NCI-H2029 treated with DMSO at 0.1 percent for 48 hours (cell line): ENCODE data around the gene BNIP1.

Experiments
- DNase-seq: peaks from one replicate; lab custom pipeline; 2025; lab: John Stamatoyannopoulos, UW

Gene BNIP1

DNA sequence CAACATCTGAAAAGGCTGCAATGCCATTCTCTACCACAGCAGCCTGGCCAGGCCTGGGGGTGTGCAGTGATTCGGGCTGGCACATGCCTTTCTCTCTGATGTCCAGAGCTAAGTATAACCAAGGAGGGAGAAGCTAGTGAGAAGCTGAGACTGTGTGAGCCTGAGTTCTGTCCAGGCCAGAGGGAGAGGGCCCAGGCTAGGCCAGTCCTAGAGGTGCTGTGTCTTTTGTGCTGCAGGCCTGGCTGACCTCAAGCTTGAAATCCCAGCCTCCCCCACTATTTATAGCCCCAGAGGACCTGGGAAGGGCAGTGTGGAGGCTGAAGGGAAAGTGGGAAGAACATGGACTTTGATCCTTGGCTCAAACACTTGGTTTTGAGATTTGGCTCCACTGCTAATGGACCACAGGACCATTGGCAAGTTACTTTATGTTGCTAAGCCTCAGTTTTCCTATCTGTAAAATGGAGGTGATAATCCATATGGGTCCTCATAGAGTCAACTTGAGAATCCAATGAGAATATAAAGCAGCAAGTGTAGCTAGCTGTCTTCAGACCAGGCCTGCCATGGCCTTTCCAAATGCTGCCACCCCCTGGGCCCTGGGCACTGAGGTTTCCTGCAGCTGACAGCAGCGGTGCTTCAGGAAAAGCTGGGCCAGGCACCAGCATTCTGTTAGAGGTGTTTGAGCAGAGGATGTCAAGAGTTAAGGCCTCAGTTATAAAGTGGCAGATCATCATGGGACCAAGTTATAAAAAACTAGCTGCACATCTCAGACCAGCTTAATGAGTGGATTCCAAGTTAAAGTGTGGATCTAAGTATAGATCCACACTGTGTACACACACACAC lies 21.1 kb downstream of the BNIP1 start:
- no peak for DNase-seq

DNA sequence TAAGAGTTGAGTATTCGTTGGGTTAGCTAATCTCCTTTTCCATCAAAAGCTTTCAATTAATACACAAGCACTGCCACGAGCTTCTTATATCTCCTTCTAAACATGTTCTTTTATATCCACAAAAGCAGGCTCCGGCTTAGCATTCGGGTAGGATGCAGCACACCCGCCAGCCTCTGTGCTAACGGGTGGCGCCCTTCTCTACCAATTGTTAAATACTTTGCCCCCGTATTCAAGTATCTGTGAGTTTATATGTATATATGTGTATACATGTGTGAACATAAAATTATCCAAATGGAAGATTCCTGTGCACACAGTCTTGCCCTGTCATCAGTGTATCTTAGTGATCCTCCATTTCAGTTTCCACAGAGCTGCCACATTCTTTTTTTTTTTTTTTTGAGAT lies 27.8 kb downstream of the BNIP1 start:
- DNase-seq: no peak

DNA sequence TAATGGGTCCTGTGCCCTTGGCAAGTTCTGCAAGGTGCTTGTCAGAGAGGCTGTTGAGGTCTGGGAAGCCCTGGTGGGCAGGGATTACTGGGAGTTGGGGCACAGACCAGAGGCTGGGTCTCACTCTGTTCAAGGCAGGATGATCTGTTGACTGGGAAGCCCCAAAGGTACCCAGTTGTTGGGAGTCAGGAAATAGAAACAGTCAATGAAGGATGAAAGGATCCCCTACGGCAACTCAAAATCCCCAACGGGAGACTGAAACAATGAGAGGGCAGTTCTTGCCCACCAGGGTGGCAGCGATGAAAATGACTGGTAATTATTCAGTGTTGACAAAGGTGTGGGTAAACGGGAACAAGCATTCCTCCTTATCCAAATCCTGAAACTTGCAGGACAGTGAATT lies 31.2 kb downstream of the BNIP1 start:
- no peak for DNase-seq

DNA sequence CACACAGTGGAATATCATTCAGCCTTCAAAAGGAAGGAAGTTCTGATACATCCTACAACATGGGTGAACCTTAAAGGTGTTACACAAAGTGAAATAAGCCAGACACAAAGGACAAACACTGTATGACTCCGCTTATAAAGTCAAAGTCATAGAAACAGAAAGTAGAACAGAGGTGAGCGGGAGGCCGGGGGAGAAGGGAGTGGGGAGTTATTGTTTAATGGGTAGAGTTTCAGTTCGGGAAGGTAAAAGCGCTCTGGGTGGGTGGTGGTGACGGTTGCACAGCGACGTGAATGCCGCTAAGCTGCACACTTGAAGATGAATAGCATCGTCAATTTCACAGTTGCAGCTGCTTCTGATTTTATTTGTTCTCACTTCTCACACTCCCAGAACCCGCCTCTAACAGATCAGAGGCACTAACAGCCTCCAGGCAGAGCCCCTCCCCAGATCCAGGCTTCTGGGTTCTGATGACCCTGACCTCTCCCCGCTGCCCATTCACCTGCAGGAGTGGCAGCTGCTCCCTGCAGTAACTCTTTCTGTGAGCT lies 34.1 kb downstream of the BNIP1 start:
- DNase-seq: no peak

DNA sequence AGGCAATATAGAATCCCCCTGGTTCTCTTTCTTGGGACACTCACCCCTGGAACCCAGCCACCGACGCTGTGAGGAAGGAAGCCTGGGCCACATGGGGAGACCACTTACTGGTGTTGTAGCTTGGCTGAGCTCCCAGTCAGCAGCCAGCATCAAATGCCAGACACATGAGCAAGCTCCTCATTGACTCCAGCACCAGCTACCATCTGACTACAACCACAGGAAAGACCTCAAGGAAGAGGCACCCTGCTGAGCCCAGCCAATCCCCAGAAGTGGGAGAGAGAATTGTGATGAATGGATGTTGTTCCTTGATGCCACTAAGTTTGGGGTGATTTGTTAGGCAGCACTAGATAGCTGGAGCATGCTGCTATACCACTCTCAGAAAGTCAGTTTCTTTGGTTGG lies 36.0 kb downstream of the BNIP1 start:
- DNase-seq: no peak

DNA sequence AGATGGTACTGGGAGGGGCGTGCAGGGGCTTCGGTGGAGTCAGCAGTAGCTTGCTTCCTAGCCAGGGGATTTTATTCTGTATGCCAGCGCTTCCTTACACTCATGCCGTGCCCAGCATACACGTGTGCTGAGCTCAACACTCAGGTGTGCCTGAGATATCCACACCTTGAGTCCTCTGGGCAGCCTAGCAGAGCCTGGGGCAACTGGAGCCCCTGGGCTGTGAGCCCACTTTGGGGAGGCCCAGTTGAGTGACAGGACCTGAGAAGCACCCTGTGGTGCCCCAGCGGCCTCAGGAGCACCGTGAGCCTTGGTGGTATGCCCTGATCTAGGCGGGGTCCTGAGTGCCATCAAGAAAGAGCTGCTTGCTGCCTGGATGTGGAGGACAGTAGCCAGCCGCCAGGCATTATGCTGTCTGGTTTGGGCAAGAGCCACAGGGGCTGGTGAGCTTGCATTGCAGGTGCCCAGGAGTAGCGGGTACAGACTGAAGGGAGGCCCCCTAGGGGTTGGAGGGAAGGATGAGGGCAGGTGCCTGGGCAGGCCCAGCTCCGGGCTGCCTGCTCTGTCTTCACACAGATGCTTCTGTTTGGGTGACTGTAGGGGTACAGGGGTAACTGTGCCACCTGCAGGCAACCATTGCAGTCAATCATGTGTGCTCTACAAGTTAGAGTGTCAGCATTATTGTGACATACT lies 42.9 kb downstream of the BNIP1 start:
- no peak for DNase-seq

DNA sequence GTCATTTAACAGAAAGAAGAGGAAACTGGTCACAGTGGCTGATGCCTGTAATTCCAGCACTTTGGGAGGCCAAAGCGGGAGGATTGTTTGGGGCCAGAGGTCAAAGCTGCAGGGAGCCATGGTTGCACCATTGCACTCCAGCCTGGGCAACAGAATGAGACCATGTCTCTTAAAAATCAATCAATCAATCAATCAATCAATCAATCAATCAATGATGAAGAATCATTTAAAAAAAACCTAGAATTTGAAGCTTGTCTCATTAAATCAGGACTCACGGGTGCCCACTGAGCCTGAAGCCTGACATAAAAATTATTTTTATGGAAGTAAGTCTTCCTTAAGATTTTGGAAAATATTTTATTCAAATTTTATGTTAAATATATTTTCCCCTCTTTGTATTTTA lies 43.9 kb downstream of the BNIP1 start:
- no peak for DNase-seq

DNA sequence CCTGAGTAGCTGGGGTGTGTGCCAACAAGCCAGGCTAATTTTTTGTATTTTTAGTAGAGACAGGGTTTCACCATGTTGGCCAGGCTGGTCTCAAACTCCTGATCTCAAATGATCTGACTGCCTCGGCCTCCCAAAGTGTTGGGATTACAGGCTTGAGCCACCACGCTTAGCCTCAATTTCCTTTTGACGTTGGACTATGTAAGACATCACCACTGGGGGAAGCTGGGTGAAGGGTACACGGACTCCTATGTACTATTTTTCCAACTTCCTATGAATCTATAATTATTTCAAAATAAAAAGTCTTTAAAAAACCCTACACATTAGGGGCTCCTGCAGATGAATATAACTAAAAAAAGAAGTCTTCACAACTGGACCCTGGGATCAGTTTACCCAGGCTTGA lies 46.7 kb downstream of the BNIP1 start:
- no peak for DNase-seq

DNA sequence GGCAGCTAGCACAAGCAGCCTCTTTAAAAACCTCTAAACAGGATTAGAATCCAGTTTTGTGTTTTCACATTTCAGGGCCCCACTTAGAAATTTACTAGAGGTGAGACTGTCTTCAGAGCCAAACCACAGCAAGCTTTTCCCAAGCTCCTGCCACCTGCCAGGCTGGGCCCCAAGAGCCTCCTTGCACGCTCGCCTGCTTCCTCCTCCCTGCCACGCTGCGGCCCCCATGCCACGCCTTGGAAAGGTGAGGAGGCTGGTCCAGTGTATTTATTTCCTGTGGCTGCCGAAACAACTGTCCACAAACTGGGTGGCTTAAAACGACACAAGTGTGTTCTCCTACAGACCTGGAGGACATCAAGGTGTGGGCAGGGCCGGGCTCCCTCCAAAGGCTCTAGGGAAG lies 47.2 kb downstream of the BNIP1 start:
- no peak for DNase-seq

DNA sequence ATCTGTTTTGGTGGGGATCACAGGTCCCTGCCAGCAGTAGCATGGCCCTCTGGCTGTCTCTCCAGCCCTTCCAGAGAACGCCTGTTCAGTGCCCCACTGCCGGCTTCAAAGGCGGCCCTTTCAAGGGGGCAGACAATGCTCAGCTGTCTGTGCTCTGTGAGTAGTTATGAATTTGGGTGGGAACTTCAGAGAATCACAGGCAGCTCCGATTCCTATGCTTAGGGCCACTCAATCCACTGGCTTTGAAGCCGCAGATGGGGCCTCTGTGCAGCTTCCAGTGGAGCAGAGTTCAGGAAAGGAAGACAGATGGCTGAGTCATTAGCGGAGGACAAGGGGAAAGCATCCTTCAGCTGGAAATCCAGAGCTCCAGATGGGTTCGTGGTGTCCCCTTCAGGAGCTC lies 48.2 kb downstream of the BNIP1 start:
- DNase-seq: no peak

DNA sequence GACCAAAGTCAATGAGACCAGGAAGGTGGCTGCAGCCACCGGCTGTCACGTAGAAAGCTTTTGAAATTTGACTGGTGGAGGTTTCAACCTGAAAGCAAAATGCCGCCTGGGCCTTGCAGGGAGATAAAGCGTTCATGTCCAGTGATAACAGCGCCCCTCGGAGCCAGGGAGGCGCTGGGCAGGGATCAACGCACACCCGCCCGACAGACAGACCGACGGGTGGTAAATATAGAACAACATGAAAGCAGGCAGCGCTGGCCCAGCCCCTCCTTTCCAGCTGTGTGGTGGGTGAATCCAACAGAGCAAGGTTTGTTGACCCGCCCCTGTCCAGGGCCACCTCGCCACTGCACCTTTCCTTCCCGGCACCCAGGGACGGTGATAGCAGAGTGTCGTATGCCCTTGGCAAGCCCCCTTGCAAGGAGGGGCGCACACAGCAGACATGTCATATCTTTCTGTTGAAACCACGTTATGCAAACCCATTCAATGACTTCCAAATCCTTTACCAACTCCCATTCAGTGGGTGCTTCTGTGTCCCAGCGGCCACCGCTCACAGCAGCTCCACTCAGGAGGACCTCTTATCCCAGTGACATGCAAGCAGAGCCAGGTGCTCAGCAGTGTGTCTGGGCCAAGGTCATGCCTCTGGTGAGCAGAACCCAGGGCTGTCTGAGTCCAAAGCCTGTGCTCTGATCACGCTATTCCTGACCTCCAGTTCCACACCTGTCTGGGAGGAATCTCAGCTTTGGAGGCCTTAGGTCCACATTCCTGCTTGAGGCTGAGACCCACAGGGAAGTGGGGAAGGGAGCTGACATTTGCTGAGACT lies 52.0 kb downstream of the BNIP1 start:
- DNase-seq: no peak

DNA sequence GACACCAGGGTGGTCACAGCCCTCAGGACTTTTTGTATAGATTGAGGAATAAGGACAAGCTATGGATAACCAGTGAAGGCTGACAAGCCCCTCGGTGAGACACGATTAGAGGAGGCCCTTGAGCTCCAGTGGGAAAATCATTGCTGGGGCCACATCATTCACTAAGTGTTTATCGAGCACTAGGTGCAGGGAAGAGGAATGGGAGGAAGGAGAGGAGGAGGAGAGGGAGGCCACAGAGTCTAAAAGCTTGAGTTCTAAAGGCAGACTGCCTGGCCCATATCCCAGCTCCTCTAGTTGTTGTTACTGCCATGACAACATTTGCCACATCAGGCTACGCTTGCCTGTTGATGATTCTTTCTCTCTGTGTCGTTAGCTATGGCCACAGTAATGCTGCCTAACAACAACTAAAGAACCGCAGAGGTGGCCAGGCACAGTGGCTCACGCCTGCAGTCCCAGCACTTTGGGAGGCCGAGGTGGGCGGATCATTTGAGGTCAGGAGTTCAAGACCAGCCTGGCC lies 53.1 kb downstream of the BNIP1 start:
- DNase-seq: no peak

DNA sequence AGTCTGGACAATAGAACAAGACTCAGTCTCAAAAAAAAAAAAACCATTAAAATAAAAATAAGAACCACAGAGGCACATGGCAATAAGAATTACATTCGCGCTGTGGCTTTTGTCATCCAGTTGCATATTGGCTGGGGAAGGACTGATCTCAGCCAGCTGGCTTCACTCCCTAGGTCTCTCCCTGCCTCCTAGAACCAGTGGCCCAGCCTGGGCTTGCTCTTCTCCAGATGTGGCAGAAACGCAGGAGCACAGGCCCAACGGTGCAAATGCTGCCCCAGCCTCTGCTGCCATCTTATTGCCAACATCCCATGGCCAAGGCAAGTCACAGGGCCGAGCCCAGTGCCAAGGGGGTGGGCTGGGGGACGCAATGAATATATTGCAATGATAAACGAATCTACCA lies 53.7 kb downstream of the BNIP1 start:
- DNase-seq: no peak

DNA sequence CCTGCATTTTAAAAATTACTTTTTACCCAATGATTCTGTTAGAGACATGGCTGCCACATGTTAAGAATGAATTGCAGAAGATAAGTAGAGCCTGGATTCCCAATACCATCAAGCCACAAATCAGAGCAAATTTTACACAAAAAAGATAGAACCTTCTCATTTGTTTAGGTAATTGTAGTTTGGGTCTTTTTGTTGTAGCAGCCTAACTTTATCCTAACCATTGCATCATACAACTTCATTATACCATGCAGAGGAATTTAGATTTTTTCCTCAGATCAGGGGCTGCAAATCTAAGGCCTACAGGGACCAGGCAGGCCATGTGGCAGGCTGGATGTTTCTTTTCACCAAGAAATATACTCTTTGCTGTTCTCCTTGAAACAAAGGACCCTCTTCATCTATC lies 56.0 kb downstream of the BNIP1 start:
- DNase-seq: no peak

DNA sequence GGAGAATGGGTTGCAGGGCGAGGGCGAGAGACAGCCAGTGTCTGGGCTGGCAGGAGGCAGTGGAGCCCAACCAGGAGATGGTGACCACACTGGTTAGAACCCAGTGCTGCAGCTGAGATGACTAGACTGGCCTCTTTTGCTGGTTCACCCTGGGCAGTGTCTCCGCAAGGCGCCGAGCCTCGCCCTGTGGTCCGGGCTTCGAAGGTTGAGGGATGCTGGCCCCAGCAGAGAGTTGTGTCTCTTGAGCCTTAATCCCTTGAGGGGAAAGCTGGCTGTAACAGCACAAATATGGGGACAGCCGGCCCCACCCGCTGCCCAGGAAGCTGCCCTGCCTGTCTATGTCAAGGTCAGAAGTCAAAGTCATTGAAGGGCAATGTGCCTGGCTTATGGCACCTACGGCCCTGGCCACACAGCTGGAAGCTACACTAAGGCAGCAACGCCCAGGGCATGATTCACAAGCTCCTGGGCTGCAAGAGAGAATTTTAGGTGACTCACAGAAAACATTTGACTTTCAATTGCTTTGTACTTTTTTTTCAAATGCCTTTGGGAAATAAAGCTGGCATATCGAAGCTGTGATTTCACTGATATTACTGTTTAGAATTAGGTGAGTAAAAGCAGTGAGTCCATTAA lies 57.4 kb downstream of the BNIP1 start:
- no peak for DNase-seq

DNA sequence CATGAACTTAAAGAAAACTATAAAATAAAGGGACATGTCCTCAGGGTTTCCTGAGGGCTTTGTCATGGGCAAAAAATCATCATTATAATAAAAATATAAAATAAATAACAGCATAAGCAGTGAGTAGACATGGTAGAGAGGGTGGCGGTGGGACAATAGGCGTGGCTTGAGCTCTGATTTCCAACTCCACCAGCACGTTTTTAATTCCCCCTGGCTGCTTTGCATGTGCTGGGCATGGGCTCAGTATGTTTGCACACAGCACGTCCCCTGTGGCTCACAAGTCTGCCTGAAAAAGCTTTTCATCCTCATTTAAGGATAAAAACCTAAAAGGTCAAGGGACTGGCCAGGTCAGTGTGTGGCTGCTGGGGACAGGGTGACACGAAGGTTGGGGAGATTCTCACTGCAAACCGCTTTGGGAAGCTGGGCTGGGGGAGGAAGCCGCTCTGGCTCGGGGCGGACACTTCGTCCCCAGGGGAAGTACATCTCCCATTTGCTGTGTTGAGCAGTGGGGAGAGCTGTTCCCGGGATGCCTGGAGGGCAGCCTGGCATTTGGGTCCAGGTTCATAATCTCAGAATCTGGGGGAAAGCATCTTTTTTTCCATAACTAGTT lies 58.0 kb downstream of the BNIP1 start:
- DNase-seq: no peak

DNA sequence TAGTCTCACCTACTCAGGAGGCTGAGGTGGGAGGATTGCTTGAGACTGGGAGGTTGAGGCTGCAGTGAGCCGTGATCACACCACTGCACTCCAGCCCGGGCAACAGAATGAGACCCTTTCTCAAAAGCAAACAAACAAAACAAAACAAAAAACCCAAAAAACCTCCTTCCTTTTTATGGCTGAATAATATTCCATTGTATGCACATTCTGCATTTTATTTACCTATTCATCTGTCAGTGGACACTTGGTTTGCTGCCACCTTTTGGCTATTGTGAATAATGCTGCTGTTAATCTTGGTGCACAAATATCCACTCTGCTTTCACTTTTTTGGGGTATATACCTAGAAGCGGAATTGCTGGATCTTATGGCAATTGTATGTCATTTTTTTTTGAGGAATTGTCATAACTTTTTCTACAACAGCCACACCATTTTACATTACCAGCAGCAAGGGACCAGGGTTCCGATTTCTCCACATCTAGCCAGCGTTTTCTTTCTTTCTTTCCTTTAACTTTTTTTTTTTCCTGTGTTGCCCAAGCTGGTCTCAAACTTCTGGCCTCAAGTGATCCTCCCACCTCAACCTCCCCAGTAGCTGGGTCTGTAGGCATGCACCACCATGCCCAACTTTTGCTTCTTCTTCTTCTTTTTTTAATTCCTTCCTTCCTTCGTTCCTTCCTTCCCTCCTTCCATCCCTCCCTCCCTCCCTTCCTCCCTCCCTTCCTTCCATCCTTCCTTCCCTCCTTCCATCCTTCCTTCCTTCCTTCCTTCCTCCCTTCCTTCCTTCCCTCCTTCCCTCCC lies 60.1 kb downstream of the BNIP1 start:
- DNase-seq: no peak

DNA sequence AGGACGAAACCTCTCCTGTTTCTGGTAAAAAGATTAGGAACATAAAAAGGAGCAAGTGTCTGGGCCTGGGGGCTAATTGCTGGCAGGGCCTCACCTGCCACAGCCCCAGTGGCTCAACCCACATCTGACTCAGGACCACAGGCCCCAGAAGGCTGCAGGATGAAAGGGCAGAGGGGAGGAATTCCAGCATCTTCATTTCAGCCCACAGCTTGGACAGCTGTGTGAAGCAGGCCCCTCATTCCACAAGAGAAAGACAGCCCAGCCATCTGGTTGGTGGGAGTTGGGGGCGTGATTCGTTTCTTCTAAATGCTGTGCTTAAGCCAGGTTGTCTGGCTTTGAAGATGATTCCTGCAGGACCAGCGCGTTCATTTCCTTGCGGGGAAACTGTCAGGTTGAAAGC lies 61.6 kb downstream of the BNIP1 start:
- no peak for DNase-seq

DNA sequence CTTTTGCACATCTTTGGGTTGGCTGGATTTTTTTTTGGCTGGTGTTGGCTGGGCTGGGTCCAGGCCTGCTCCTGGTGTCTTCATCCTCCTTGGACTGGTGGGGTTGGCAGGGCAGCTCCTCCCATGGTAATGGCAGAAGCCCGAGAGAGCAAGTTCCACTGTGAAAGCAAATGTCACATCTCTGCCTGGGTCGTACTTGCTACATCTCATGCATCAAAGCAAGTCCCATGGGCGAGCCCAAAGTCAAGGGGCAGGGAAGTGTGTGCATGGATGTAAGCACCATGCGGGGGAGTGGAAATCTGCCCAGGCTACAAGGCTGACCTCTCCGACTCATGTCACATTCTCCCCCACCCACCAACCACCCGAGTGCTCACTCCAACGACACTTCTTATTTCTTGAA lies 64.0 kb downstream of the BNIP1 start:
- DNase-seq: no peak

DNA sequence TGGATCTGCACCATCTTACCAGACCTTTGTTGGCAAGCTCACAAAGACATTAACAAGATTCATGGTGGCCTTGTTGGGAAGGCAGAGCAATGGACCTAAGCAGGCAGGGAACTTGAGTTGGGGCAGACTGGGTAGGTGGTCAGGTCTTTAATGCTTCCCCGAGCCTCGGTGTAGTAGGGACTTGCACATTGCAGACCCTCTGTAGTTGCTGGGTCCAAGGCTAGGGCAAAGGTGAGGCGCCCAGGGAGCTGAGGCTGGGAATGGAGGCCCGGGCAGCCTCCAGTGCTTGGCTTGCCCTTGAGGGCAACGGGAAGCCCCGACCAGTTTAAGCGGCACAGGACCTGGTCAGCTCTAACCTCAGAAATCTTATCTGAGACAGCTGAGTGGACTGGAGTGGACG lies 66.5 kb downstream of the BNIP1 start:
- DNase-seq: no peak

DNA sequence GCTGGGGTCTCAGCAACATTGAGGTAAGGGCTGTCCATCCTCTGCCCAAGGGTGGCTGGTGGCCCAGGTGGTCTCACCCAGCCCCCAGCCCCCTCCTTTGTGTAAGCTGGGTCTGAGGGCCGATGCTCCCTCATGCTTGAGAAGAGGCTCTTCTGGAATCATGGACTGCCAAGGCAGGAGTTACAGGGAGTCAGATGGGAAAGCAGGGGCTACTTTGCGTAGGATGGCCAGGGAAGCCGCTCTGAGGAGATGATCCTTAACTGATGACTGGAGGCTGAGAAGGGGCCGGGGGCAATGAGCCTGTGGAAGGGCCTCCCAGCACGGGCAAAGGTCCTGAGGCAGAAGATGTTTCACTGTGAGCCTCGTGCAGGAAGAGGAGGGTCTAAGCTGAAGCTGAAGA lies 67.0 kb downstream of the BNIP1 start:
- no peak for DNase-seq
